Measurements from ENCODE around the gene LAMA5.
"Not testable (repeated sequence)": the region's sequence is repeated elsewhere in the genome, so short reads cannot be mapped to it uniquely, and the experiment has no call there.

LAMA5 gene

GRCh38 chr20:62390317-62391164 lies 23.4 kb upstream of the LAMA5 start:
- no peak for DNase-seq

GRCh38 chr20:62389601-62390087 lies 22.5 kb upstream of the LAMA5 start:
- DNase-seq = no peak

GRCh38 chr20:62388839-62389600 lies 21.9 kb upstream of the LAMA5 start:
- DNase-seq = no peak

- no peak for DNase-seq
Observed at GRCh38 chr20:62387933-62388635, 21.0 kb upstream of the LAMA5 start.

- peak in 1 of 56 donors; percentile 58 for DNase-seq
Observed at GRCh38 chr20:62387219-62387913, 20.3 kb upstream of the LAMA5 start.

GRCh38 chr20:62386383-62387218 lies 19.5 kb upstream of the LAMA5 start, which contains the start of gene RPS21:
RPS21 (plus strand) TSS chr20:62387103; CDS start chr20:62387339, 236 bp downstream.
- peak; percentile 39 to 94 (median 84) for DNase-seq

- peak in 48 of 56 donors; percentile 6 to 80 (median 48) for DNase-seq
Observed at GRCh38 chr20:62382306-62383198, 15.4 kb upstream of the LAMA5 start.

GRCh38 chr20:62381842-62382241 lies 14.7 kb upstream of the LAMA5 start:
- no peak for DNase-seq

GRCh38 chr20:62381202-62381797 lies 14.2 kb upstream of the LAMA5 start:
- DNase-seq = no peak

- DNase-seq = no peak
Observed at GRCh38 chr20:62378215-62378614, 11.1 kb upstream of the LAMA5 start.

- DNase-seq = peak in 36 of 56 donors; percentile 14 to 70 (median 36)
Observed at GRCh38 chr20:62377615-62378178, 10.6 kb upstream of the LAMA5 start.

- DNase-seq = no peak
Observed at GRCh38 chr20:62377064-62377461, 10.0 kb upstream of the LAMA5 start.

- DNase-seq = peak in 4 of 56 donors; percentile 6 to 46 (median 29)
Observed at GRCh38 chr20:62376112-62377063, 9.3 kb upstream of the LAMA5 start.

GRCh38 chr20:62374331-62375152 lies 7.4 kb upstream of the LAMA5 start:
- DNase-seq = no peak

GRCh38 chr20:62373631-62374179 lies 6.6 kb upstream of the LAMA5 start:
- DNase-seq = not testable (repeated sequence)
